ENCODE results near the gene TYRP1.

The TYRP1 gene

GRCh38 chr9:12657233-12657632, 36.0 kb upstream of the TYRP1 start:
- DNase-seq (ENCODE audit: low read depth), result no peak
- in situ Hi-C loops (cut with HindIII; ENCODE audit: low sequenced_read_pairs), result no loop called here
- H3K4me3 ChIP-seq (ENCODE audit: low read depth, low read length), result no peak overlapping the region
- TF ChIP-seq CTCF (IDR thresholded peaks at IDR 0.05; ENCODE audit: low read depth, low read length, missing control alignments), result no peak

- H3K4me3 ChIP-seq (ENCODE audit: low read depth, low read length), result no peak overlapping the region
- in situ Hi-C loops (cut with HindIII; ENCODE audit: low sequenced_read_pairs), result no loop called here
- DNase-seq (ENCODE audit: low read depth), result no peak
- TF ChIP-seq CTCF (IDR thresholded peaks at IDR 0.05; ENCODE audit: low read depth, low read length, missing control alignments), result no peak
Measured at GRCh38 chr9:12657998-12658397, 35.2 kb upstream of the TYRP1 start.

- no peak overlapping the region for H3K4me3 ChIP-seq (ENCODE audit: low read depth, low read length)
- TF ChIP-seq CTCF (IDR thresholded peaks at IDR 0.05; ENCODE audit: low read depth, low read length, missing control alignments), result no peak
- in situ Hi-C loops (cut with HindIII; ENCODE audit: low sequenced_read_pairs), result no loop called here
- DNase-seq (ENCODE audit: low read depth), result no peak
Measured at GRCh38 chr9:12658531-12659209, 34.5 kb upstream of the TYRP1 start.

- in situ Hi-C loops (cut with HindIII; ENCODE audit: low sequenced_read_pairs), result no loop called here
- H3K4me3 ChIP-seq (ENCODE audit: low read depth, low read length), result no peak overlapping the region
- DNase-seq (ENCODE audit: low read depth), result no peak
- no peak for TF ChIP-seq CTCF (IDR thresholded peaks at IDR 0.05; ENCODE audit: low read depth, low read length, missing control alignments)
Measured at GRCh38 chr9:12659220-12659619, 34.0 kb upstream of the TYRP1 start.

GRCh38 chr9:12666813-12667212, 26.4 kb upstream of the TYRP1 start:
- in situ Hi-C loops (cut with HindIII; ENCODE audit: low sequenced_read_pairs), result no loop called here
- no peak overlapping the region for H3K4me3 ChIP-seq (ENCODE audit: low read depth, low read length)
- TF ChIP-seq CTCF (IDR thresholded peaks at IDR 0.05; ENCODE audit: low read depth, low read length, missing control alignments), result no peak
- no peak for DNase-seq (ENCODE audit: low read depth)

- H3K4me3 ChIP-seq (ENCODE audit: low read depth, low read length), result no peak overlapping the region
- TF ChIP-seq CTCF (IDR thresholded peaks at IDR 0.05; ENCODE audit: low read depth, low read length, missing control alignments), result no peak
- in situ Hi-C loops (cut with HindIII; ENCODE audit: low sequenced_read_pairs), result no loop called here
- no peak for DNase-seq (ENCODE audit: low read depth)
Measured at GRCh38 chr9:12667892-12668291, 25.3 kb upstream of the TYRP1 start.

All from astrocyte of the cerebellum (primary cell).